KMS-11 (cell line): Measurements from ENCODE around the gene KIT.

Experiments used
- H2AFZ ChIP-seq: fragments of 200-600 bp; sonication (generic); 2 replicates; pipeline ENCODE4 v1.6.1; 2016; ENCODE audit warnings: antibody characterized with exemption, mixed run types, low read depth
- H3K27ac ChIP-seq: fragments of 200-600 bp; sonication (generic); 2 replicates; pipeline ENCODE4 v1.6.1; 2016; ENCODE audit warnings: mild to moderate bottlenecking, mixed run types
- H3K27me3 ChIP-seq: fragments of 200-600 bp; sonication (generic); 2 replicates; pipeline ENCODE4 v1.6.1; 2017; ENCODE audit warnings: mild to moderate bottlenecking, low read depth, mixed run types, moderate library complexity; ENCODE audit not compliant: insufficient read depth
- H3K36me3 ChIP-seq: fragments of 200-600 bp; sonication (generic); 2 replicates; pipeline ENCODE4 v1.6.1; 2017; ENCODE audit warnings: mild to moderate bottlenecking, mixed run types; ENCODE audit not compliant: insufficient read depth
- H3K4me1 ChIP-seq: fragments of 200-600 bp; sonication (generic); 2 replicates; pipeline ENCODE4 v1.6.1; 2016; ENCODE audit warnings: mild to moderate bottlenecking, low read depth, mixed run types; ENCODE audit not compliant: poor library complexity, severe bottlenecking
- H3K4me2 ChIP-seq: fragments of 200-600 bp; sonication (generic); 2 replicates; pipeline ENCODE4 v1.7.0; 2016; ENCODE audit warnings: mild to moderate bottlenecking, mixed run types
- H3K4me3 ChIP-seq: fragments of 200-600 bp; sonication (generic); IDR thresholded peaks from 2 replicates; pipeline ENCODE4 v1.6.1; 2017; ENCODE audit warnings: low read depth, low read length, mixed read lengths; ENCODE audit not compliant: insufficient read depth
- H3K79me2 ChIP-seq: fragments of 200-600 bp; sonication (generic); 2 replicates; pipeline ENCODE4 v1.6.1; 2016; ENCODE audit warnings: low read depth, mixed run types; ENCODE audit not compliant: insufficient read depth
- H3K9ac ChIP-seq: fragments of 200-600 bp; sonication (generic); 2 replicates; pipeline ENCODE4 v1.6.1; 2016; ENCODE audit warnings: mild to moderate bottlenecking, mixed run types
- H4K20me1 ChIP-seq: fragments of 200-600 bp; sonication (generic); 2 replicates; pipeline ENCODE4 v1.6.1; 2016; ENCODE audit warnings: mild to moderate bottlenecking, mixed run types; ENCODE audit not compliant: insufficient read depth
- CTCF ChIP-seq: fragments of 200-600 bp; sonication (generic); conservative IDR thresholded peaks from 2 replicates; pipeline ENCODE4 v1.6.1; 2017; ENCODE audit warnings: low read depth, mild to moderate bottlenecking, antibody characterized with exemption, low read length, moderate library complexity, mixed read lengths

Gene KIT

GRCh38 chr4:54780149-54780495, 122.4 kb downstream of the KIT start:
- Histone ChIP-seq H3K27me3 (no peaks in the 10 kb centered on the region), H3K4me3 (no peak overlapping the region), H3K4me2 (no peak overlapping the region), H3K36me3 (no peaks in the 10 kb centered on the region), H3K9ac (no peak overlapping the region), H3K79me2 (no peaks in the 10 kb centered on the region), H4K20me1 (no peaks in the 10 kb centered on the region), H2AFZ (no peak overlapping the region), H3K4me1 (no peaks in the 10 kb centered on the region), H3K27ac (no peak overlapping the region)
- TF ChIP-seq CTCF: no peak

GRCh38 chr4:54781756-54782155, 124.0 kb downstream of the KIT start:
- H3K4me2 ChIP-seq: no peak overlapping the region
- H4K20me1 ChIP-seq: no peaks in the 10 kb centered on the region
- no peak overlapping the region for H3K4me3 ChIP-seq
- H2AFZ ChIP-seq: no peak overlapping the region
- no peak for TF ChIP-seq CTCF
- H3K4me1 ChIP-seq: no peaks in the 10 kb centered on the region
- H3K27me3 ChIP-seq: no peaks in the 10 kb centered on the region
- H3K9ac ChIP-seq: no peak overlapping the region
- H3K36me3 ChIP-seq: 0 out of 2 replicates have a peak, but pooled peaks cover 3% of the 10 kb centered on the region
- no peaks in the 10 kb centered on the region for H3K79me2 ChIP-seq
- no peak overlapping the region for H3K27ac ChIP-seq

GRCh38 chr4:54783402-54784110, 125.8 kb downstream of the KIT start:
- H4K20me1 ChIP-seq: no peaks in the 10 kb centered on the region
- no peak overlapping the region for H2AFZ ChIP-seq
- H3K27me3 ChIP-seq: no peaks in the 10 kb centered on the region
- no peak overlapping the region for H3K4me2 ChIP-seq
- TF ChIP-seq CTCF: no peak
- no peaks in the 10 kb centered on the region for H3K4me1 ChIP-seq
- no peaks in the 10 kb centered on the region for H3K79me2 ChIP-seq
- H3K36me3 ChIP-seq: 0 out of 2 replicates have a peak, but pooled peaks cover 3% of the 10 kb centered on the region
- H3K9ac ChIP-seq: no peak overlapping the region
- no peak overlapping the region for H3K27ac ChIP-seq
- H3K4me3 ChIP-seq: no peak overlapping the region

GRCh38 chr4:54784161-54784671, 126.5 kb downstream of the KIT start:
- Histone ChIP-seq H4K20me1 (no peaks in the 10 kb centered on the region), H3K4me2 (no peak overlapping the region), H3K27ac (no peak overlapping the region), H3K9ac (no peak overlapping the region), H3K27me3 (no peaks in the 10 kb centered on the region), H3K4me3 (no peak overlapping the region), H3K79me2 (no peaks in the 10 kb centered on the region), H3K4me1 (no peaks in the 10 kb centered on the region), H3K36me3 (0 out of 2 replicates have a peak, but pooled peaks cover 3% of the 10 kb centered on the region), H2AFZ (no peak overlapping the region)
- TF ChIP-seq CTCF: no peak
